GM13976 (cell line): ENCODE data around the gene MOV10L1.

Experiments used
- DNase-seq: peaks from one replicate; pipeline ENCODE4 v3.0.0; 2012; ENCODE audit warnings: low spot score
- CTCF ChIP-seq: IDR thresholded peaks from 2 replicates; pipeline ENCODE4 v1.5.1; 2012; ENCODE audit warnings: borderline replicate concordance, mild to moderate bottlenecking; ENCODE audit not compliant: insufficient read depth; ENCODE audit errors: extremely low read depth, missing control alignments, control extremely low read depth
- in situ Hi-C: fragments of 300-500 bp; cut with MboI; formaldehyde crosslinking; loops from one replicate; pipeline ENCODE4 v1.12.0; 2022; ENCODE audit warnings: low sequenced_read_pairs, mixed read lengths, inconsistent platforms; ENCODE audit not compliant: unreplicated experiment

Gene MOV10L1

GRCh38 chr22:50089682-50090411, at the start of gene MOV10L1:
Gene MOV10L1, plus strand, starts transcription at chr22:50090006. Its CDS starts 83 bp downstream, at chr22:50090089.
- in situ Hi-C loops, result no loop called here
- DNase-seq, result no peak
- no peak for TF ChIP-seq CTCF

- no peak for DNase-seq
- no peak for TF ChIP-seq CTCF
- in situ Hi-C loops, result loop anchor here (25.0 kb wide), 1 partner anchor 278 kb away; no protein-coding TSS in a partner anchor
Measured at GRCh38 chr22:50040717-50041116, 49.1 kb upstream of the MOV10L1 start.

DNA sequence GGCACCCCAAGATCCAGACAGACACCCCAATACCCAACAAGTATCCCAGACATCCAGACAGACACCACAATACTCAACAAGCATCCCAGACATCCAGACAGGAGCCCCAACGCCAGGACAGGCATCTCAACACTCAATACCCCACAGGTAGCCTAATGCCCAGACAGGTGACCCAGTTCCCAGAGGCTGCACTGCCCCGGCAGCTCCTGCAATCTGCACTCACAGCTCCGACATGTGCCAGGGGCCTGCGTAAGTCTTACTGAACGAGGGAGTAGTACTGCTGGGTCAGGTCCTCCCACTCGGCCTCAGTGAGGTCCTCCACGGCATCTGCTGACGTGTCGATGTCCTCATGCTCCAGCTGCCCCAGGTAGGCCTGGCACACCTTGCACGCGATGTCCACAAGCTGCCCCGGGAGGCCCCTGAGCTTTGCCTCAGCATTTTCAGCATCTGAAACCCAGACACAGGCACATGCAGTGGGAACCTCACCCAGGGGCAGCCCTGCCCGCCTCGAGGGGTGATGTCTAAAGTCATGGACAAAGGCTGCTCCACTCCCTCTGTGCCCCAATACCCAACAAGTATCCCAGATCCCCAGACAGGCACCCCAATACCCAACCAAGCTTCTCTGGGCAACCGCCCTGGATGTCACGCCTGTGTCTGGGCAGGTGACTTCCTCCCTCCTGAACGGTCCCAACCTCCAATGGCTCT, 48.3 kb upstream of the MOV10L1 start:
- no peak for DNase-seq
- TF ChIP-seq CTCF, result no peak
- in situ Hi-C loops, result loop anchor here (25.0 kb wide), 1 partner anchor 279 kb away; no protein-coding TSS in a partner anchor

DNA sequence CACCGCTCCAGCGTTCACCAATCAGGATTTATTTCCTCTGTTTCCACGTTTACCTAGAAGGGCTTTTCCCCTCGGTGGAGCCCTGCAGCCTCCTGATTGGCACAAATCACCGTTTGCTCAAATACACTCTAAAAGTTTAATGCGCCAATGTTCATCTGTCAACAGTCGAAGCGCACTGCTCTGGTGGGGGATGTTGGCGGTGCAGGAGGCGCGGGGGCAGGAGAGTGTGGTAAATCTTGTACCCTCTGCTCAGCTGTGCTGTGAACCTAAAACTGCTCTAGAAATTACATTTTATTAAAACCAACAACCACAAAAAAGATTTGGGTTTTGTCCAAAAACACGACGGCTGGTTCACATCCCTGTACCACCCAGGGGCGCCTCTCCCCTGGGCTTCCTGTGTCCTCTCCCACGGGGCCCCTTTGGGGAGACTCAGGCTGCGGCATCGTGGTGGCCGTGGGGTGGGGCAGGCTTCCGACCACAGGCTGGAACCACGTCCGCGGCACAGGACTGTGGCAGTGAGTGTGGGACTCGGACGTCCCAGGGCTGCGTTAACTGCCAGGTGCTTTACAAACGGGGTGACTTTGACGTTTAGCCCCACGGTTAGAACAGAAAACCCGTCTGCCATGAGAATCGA, 45.2 kb upstream of the MOV10L1 start:
- DNase-seq, result no peak
- in situ Hi-C loops, result loop anchor here (25.0 kb wide), 1 partner anchor 282 kb away; no protein-coding TSS in a partner anchor
- TF ChIP-seq CTCF, result no peak

DNA sequence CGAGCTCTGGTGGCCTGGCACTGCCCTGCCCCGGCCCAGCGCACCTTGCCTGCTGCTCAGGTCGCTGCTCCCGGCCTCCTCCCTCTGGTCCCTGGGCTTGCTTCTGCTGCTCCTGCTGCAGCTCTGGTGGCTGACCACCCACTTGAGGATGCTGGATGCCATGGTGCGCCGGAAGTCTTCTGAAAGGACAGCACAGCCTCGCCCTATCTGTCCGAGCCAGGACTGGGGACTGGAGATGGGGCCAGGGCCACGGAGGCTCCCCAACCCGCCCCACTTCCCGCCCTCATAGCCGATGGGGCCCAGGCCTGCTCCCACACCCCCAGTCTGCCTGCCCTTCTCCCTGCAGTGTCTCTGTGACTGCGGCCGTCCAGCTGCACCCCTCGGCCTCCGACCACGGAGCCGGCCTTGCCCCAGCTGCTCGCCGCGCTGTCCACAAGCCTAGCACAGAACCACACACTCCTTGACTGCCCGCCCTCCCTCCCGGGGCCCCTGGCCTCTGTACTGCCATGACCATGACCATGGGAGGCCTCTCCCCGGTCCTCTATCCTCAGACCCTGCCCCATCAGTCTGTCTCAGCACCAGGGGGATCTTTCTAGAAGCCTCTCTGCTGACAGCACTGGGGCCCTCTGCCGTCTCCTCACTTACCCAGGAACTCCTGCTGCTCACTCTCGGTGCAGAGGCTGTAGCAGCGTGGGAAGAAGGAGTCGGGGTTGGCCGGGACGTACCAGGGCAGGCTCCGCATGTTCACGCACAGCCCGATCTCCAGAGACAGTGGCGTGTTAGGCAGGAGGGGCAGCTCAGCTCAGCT, 44.4 kb upstream of the MOV10L1 start:
- no peak for DNase-seq
- TF ChIP-seq CTCF, result no peak
- in situ Hi-C loops, result loop anchor here (25.0 kb wide), 1 partner anchor 283 kb away; no protein-coding TSS in a partner anchor

DNA sequence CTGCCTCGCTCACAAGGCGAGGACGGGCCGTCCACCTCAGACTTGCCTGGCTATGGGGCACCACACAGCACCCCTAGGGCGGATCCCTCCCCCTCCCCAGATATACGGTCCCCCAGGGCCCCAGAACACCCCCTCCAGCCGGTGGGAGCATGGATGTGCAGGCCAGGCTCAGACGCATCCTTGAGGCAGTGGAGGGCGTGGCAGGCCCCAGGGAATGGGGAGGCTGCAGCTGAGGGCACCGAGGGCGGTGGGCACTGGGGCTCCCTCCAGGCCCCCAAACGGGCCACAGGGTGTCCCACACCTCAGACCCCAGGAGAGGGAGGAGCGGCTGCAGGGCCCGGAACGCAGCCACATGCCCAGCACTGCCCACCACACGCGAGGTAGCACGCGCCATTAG, 43.8 kb upstream of the MOV10L1 start:
- no peak for TF ChIP-seq CTCF
- in situ Hi-C loops, result loop anchor here (25.0 kb wide), 1 partner anchor 284 kb away; no protein-coding TSS in a partner anchor
- no peak for DNase-seq
